ENCODE measurements around the gene GPR142. TPM values are rescaled to one million over a fixed set of nuclear protein-coding genes. Genes with fewer than 3 reads are reported as not detected.

The GPR142 gene
- total and polyA plus RNA-seq, 2 donors (not counting 3 experiments of a cell fraction or from before 2014, with no cell fraction given): not detected

DNA sequence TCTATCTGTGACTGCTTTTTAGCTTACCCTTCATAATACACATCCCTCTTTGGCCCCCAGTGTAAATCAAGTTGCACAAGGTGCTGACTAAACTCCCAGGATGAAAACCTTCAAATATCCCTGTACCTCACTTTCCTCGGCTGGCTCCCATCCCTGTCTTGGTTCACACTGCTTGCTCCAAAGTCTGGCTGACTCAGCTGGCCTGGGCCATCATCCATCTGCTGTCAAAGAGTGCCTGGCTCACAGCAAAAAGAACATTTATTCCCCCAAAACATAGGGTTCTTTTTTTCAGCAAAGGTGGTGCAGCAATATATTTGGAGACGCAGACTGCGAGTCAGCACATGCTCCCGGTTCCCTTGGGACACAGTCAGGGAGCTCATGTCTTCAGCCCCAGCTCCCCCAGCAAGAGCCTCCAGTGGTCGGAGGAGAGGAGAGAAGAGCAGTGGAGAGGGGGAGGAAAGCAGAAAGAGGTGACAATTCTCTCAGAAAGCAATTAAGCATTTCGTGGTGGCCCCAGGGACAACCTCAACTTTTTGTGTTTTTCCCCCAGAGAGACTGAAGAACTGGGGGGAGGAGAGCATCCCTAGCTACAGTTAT lies 26.1 kb downstream of the GPR142 start:
- no peak overlapping the region for H3K27ac ChIP-seq (ENCODE audit: insufficient read depth, low read depth, low read length)
- no peak for DNase-seq (ENCODE audit: low read depth, low spot score)
- intact Hi-C loops (cut with micrococcal nuclease) (no loop called here), dilution Hi-C loops (cut with MboI; ENCODE audit: extremely low pct_ligation_motif_present, low sequenced_read_pairs) (no loop called here)
- no TSS peak for BruUV-seq (replicated peaks)
- no peaks in the 10 kb centered on the region for H3K9me1 ChIP-seq (replicated peaks; ENCODE audit: control insufficient read depth, extremely low read depth, insufficient read depth, low read length)
- no peaks in the 10 kb centered on the region for H4K20me1 ChIP-seq (replicated peaks; ENCODE audit: control insufficient read depth, extremely low read depth, insufficient read depth, low read length)
- no peaks in the 10 kb centered on the region for H3K9me3 ChIP-seq (replicated peaks; ENCODE audit: control insufficient read depth, insufficient read depth, low read length)
- no peak overlapping the region for H3K4me2 ChIP-seq (ENCODE audit: insufficient read depth, low read length)
- TF ChIP-seq FOS (IDR thresholded peaks at IDR 0.05; ENCODE audit: borderline replicate concordance, insufficient read depth, low read length) (no peak), JUN (IDR thresholded peaks at IDR 0.05; ENCODE audit: borderline replicate concordance, insufficient read depth, insufficient read length, low read depth) (no peak), EZH2 (IDR thresholded peaks at IDR 0.05; ENCODE audit: borderline replicate concordance, low read depth, low read length, severe bottlenecking) (no peak), POLR2AphosphoS5 (IDR thresholded peaks at IDR 0.05; ENCODE audit: insufficient read depth, low read depth, low read length) (no peak), POLR2A (IDR thresholded peaks at IDR 0.05; ENCODE audit: low read depth, low read length) (no peak), MYC (IDR thresholded peaks at IDR 0.05; ENCODE audit: low read depth, low read length) (no peak), GATA2 (IDR thresholded peaks at IDR 0.05; ENCODE audit: insufficient read depth, insufficient read length, low read depth, low read length) (no peak)
- TF ChIP-seq, protein P1, sequence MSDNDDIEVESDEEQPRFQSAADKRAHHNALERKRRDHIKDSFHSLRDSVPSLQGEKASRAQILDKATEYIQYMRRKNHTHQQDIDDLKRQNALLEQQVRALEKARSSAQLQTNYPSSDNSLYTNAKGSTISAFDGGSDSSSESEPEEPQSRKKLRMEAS (IDR thresholded peaks at IDR 0.05; ENCODE audit: insufficient read depth, insufficient read length): no peak
- TF ChIP-seq, protein P2, sequence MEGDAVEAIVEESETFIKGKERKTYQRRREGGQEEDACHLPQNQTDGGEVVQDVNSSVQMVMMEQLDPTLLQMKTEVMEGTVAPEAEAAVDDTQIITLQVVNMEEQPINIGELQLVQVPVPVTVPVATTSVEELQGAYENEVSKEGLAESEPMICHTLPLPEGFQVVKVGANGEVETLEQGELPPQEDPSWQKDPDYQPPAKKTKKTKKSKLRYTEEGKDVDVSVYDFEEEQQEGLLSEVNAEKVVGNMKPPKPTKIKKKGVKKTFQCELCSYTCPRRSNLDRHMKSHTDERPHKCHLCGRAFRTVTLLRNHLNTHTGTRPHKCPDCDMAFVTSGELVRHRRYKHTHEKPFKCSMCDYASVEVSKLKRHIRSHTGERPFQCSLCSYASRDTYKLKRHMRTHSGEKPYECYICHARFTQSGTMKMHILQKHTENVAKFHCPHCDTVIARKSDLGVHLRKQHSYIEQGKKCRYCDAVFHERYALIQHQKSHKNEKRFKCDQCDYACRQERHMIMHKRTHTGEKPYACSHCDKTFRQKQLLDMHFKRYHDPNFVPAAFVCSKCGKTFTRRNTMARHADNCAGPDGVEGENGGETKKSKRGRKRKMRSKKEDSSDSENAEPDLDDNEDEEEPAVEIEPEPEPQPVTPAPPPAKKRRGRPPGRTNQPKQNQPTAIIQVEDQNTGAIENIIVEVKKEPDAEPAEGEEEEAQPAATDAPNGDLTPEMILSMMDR (IDR thresholded peaks at IDR 0.05; ENCODE audit: extremely low read depth in 1 of 2, insufficient read depth in 1 of 2, low read depth in 1 of 2, low read length in 2 of 2): no peak
- H3K9ac ChIP-seq (replicated peaks; ENCODE audit: extremely low read depth, insufficient read depth, low read length): no peak overlapping the region
- no peaks in the 10 kb centered on the region for H3K27me3 ChIP-seq (ENCODE audit: control insufficient read depth in 2 of 2, insufficient read depth in 2 of 2, low read length in 2 of 2)
- H3K79me2 ChIP-seq (ENCODE audit: control insufficient read depth, insufficient read depth, low read length): no peaks in the 10 kb centered on the region
- H3K4me1 ChIP-seq (ENCODE audit: control insufficient read depth, extremely low read depth, insufficient read depth, low read length): no peaks in the 10 kb centered on the region
- no peak overlapping the region for H2AFZ ChIP-seq (ENCODE audit: low read depth, low read length)
- H3K36me3 ChIP-seq (ENCODE audit: control insufficient read depth in 2 of 2, extremely low read depth in 1 of 2, insufficient read depth in 2 of 2, low read length in 2 of 2): no peaks in the 10 kb centered on the region
- no peak for FAIRE-seq
- H3K4me3 ChIP-seq (replicated peaks in 1 of 3; ENCODE audit: insufficient read depth in 1 of 3, low read depth in 1 of 3, low read length in 3 of 3): no peak overlapping the region
- ChIA-PET POLR2A (no interaction called here), CTCF (interaction anchor here (5.3 kb wide), 1 partner anchor 13 kb away, joined by 32 read pairs; no protein-coding TSS in a partner anchor)
